ENCODE results near the gene BLZF1. TPM values are rescaled to one million over a fixed set of nuclear protein-coding genes. Genes with fewer than 3 reads are reported as not detected.
"Not testable (repeated sequence)": the region's sequence is repeated elsewhere in the genome, so short reads cannot be mapped to it uniquely, and the experiment has no call there.

The BLZF1 gene
- total RNA-seq = 28.9 TPM

GRCh38 chr1:169367686-169368405 lies at the start of gene BLZF1, which contains the start of gene NME7:
Gene BLZF1, plus strand, starts transcription at chr1:169368195. Its CDS starts 1,328 bp downstream, at chr1:169369523.
Gene NME7, minus strand, starts transcription at chr1:169367797. Its CDS starts 87 bp downstream, at chr1:169367710.
- peak; percentile 99 for ATAC-seq

GRCh38 chr1:169318536-169319244 lies 49.3 kb upstream of the BLZF1 start:
- no peak for ATAC-seq

- peak; percentile 26 for ATAC-seq
These were observed 46.5 kb upstream of the BLZF1 start for GRCh38 chr1:169321539-169321938.

GRCh38 chr1:169322138-169322537 lies 45.9 kb upstream of the BLZF1 start:
- ATAC-seq = no peak

GRCh38 chr1:169325117-169325516 lies 42.9 kb upstream of the BLZF1 start:
- no peak for ATAC-seq

GRCh38 chr1:169326261-169326955 lies 41.6 kb upstream of the BLZF1 start:
- no peak for ATAC-seq

- no peak for ATAC-seq
These were observed 41.1 kb upstream of the BLZF1 start for GRCh38 chr1:169326956-169327268.

- no peak for ATAC-seq
These were observed 40.1 kb upstream of the BLZF1 start for GRCh38 chr1:169327875-169328274.

GRCh38 chr1:169329383-169329782 lies 38.6 kb upstream of the BLZF1 start:
- no peak for ATAC-seq

GRCh38 chr1:169330927-169331326 lies 37.1 kb upstream of the BLZF1 start:
- no peak for ATAC-seq

- not testable (repeated sequence) for ATAC-seq
These were observed 33.3 kb upstream of the BLZF1 start for GRCh38 chr1:169334727-169335126.

- ATAC-seq = not testable (repeated sequence)
These were observed 30.9 kb upstream of the BLZF1 start for GRCh38 chr1:169336947-169337715.

GRCh38 chr1:169338617-169339016 lies 29.4 kb upstream of the BLZF1 start:
- ATAC-seq = no peak

GRCh38 chr1:169339773-169340172 lies 28.2 kb upstream of the BLZF1 start:
- ATAC-seq = no peak

- no peak for ATAC-seq
These were observed 27.1 kb upstream of the BLZF1 start for GRCh38 chr1:169340882-169341281.

- not testable (repeated sequence) for ATAC-seq
These were observed 25.9 kb upstream of the BLZF1 start for GRCh38 chr1:169342096-169342495.

GRCh38 chr1:169345511-169345910 lies 22.5 kb upstream of the BLZF1 start:
- no peak for ATAC-seq

- ATAC-seq = no peak
These were observed 21.9 kb upstream of the BLZF1 start for GRCh38 chr1:169346036-169346589.

- no peak for ATAC-seq
These were observed 20.2 kb upstream of the BLZF1 start for GRCh38 chr1:169347688-169348382.

- ATAC-seq = no peak
These were observed 19.5 kb upstream of the BLZF1 start for GRCh38 chr1:169348383-169349036.

- ATAC-seq = no peak
These were observed 7.6 kb upstream of the BLZF1 start for GRCh38 chr1:169360415-169360814.

All from esophagus mucosa (tissue), 1 donor.